CD4-positive, alpha-beta T cell (primary cell): Measurements from ENCODE around the gene NAV2. TPM values are rescaled to one million over a fixed set of nuclear protein-coding genes. Genes with fewer than 3 reads are reported as not detected.

Experiments
- ATAC-seq: fragments of 200-7000 bp; cut with Tn5 transposase; one replicate; pipeline ENCODE4 v1.10.0; 2022; ENCODE audit warnings: mild to moderate bottlenecking; ENCODE audit not compliant: poor library complexity
- CTCF ChIA-PET: fragments of 350-600 bp; sonication (Branson Sonifier 250); formaldehyde crosslinking; loops from one replicate; lab custom pipeline; 2021; ENCODE audit warnings: antibody characterized with exemption, inconsistent platforms; lab: Charles Lee
- POLR2A ChIA-PET: fragments of 350-600 bp; sonication (Branson Sonifier 250); formaldehyde crosslinking; loops from one replicate; lab custom pipeline; 2021; ENCODE audit warnings: antibody characterized with exemption, inconsistent platforms; lab: Charles Lee
- DNase-seq, 14 experiments: peaks; one replicate each; pipeline ENCODE4 v3.0.0-alpha.2; 2013 to 2020; ENCODE audit warnings: mixed read lengths in 2 of 14
- H3K27ac ChIP-seq, 2 donors: one replicate each; pipeline versions ENCODE4 v1.5.1 to v1.7.0; 2013; ENCODE audit warnings: low read length in 2 of 2, low read depth in 1 of 2, mild to moderate bottlenecking in 1 of 2
- H3K27me3 ChIP-seq, 2 experiments: 1 replicate in 1 of 2; 2 replicates in 1 of 2; pipeline versions ENCODE4 v1.6.1 to v1.7.0; 2013; ENCODE audit warnings: low read length in 2 of 2, control low read depth in 1 of 2, mild to moderate bottlenecking in 1 of 2, moderate library complexity in 1 of 2; ENCODE audit not compliant: insufficient read depth in 2 of 2, control insufficient read depth in 1 of 2
- H3K36me3 ChIP-seq: one replicate; pipeline ENCODE4 v1.6.1; 2013; ENCODE audit warnings: low read length, control low read depth; ENCODE audit not compliant: insufficient read depth
- H3K4me1 ChIP-seq: one replicate; pipeline ENCODE4 v1.6.1; 2013; ENCODE audit warnings: low read length, control low read depth; ENCODE audit not compliant: insufficient read depth
- H3K4me3 ChIP-seq: one replicate; pipeline ENCODE4 v1.5.1; 2013; ENCODE audit warnings: mild to moderate bottlenecking, low read length, moderate library complexity
- H3K9me3 ChIP-seq, 2 experiments: 1 replicate in 1 of 2; 2 replicates in 1 of 2; pipeline versions ENCODE4 v1.6.1 to v1.7.0; 2013; ENCODE audit warnings: low read length in 2 of 2, mild to moderate bottlenecking in 2 of 2, control low read depth in 1 of 2, moderate library complexity in 1 of 2; ENCODE audit not compliant: control insufficient read depth in 1 of 2, insufficient read depth in 1 of 2
- H3K27ac Mint-ChIP-seq: one replicate; pipeline ENCODE4 v1.8.0; 2020; ENCODE audit warnings: mixed read lengths
- H3K27me3 Mint-ChIP-seq: one replicate; pipeline ENCODE4 v1.8.0; 2021; ENCODE audit warnings: mixed read lengths
- H3K36me3 Mint-ChIP-seq: one replicate; pipeline ENCODE4 v1.8.0; 2021; ENCODE audit warnings: low read depth, mixed read lengths
- H3K4me1 Mint-ChIP-seq: one replicate; pipeline ENCODE4 v1.8.0; 2021; ENCODE audit warnings: low read depth, mixed read lengths
- H3K4me3 Mint-ChIP-seq: one replicate; pipeline ENCODE4 v1.8.0; 2020; ENCODE audit warnings: mild to moderate bottlenecking, mixed read lengths
- H3K9me3 Mint-ChIP-seq: one replicate; pipeline ENCODE4 v1.8.0; 2020; ENCODE audit warnings: mixed read lengths
- CTCF ChIP-seq: fragments of 200-600 bp; IDR thresholded peaks from one replicate; pipeline ENCODE4 v1.8.0; 2022; ENCODE audit warnings: antibody characterized with exemption, mild to moderate bottlenecking
- intact Hi-C, 2 experiments: fragments of 100-400 bp; cut with DNase I in 1 of 2; cut with micrococcal nuclease in 1 of 2; formaldehyde crosslinking; loops; one replicate each; pipeline versions ENCODE4 v1.15.1 to v1.9.0; 2023 to 2025; cut with DNase I, micrococcal nuclease
- total RNA-seq, 174 experiments: library from RNA in 2 of 174; stranded (reverse) in 2 of 174; gene quantifications; one replicate each; pipeline ENCODE4 v1.2.3 and lab custom pipeline; 2021 to 2026

NAV2 gene
- total RNA-seq, 2 experiments from 2014 or later = 0.55 to 0.64 TPM

- H3K27me3 Mint-ChIP-seq = no peaks in the 10 kb centered on the region
- ChIA-PET CTCF (no interaction called here), POLR2A (no interaction called here)
- no peak overlapping the region for H3K27ac Mint-ChIP-seq
- Histone ChIP-seq H3K27me3 (no peaks in the 10 kb centered on the region), H3K4me3 (no peak overlapping the region), H3K4me1 (no peaks in the 10 kb centered on the region), H3K9me3 (no peaks in the 10 kb centered on the region), H3K36me3 (no peaks in the 10 kb centered on the region), H3K27ac (no peak overlapping the region)
- intact Hi-C loops = no loop called here
- no peaks in the 10 kb centered on the region for H3K4me1 Mint-ChIP-seq
- H3K9me3 Mint-ChIP-seq = no peaks in the 10 kb centered on the region
- TF ChIP-seq CTCF = no peak
- H3K4me3 Mint-ChIP-seq = no peak overlapping the region
- no peak for ATAC-seq
- no peak for DNase-seq
- no peaks in the 10 kb centered on the region for H3K36me3 Mint-ChIP-seq
Measured at GRCh38 chr11:19989191-19989590, 276.6 kb downstream of the NAV2 start.

- no peaks in the 10 kb centered on the region for H3K27me3 ChIP-seq
- TF ChIP-seq CTCF = no peak
- H3K27ac ChIP-seq = no peak overlapping the region
- Mint-ChIP-seq H3K9me3 (no peaks in the 10 kb centered on the region), H3K27ac (no peak overlapping the region), H3K4me3 (no peak overlapping the region), H3K27me3 (no peaks in the 10 kb centered on the region), H3K4me1 (no peaks in the 10 kb centered on the region), H3K36me3 (no peaks in the 10 kb centered on the region)
- H3K4me3 ChIP-seq = no peak overlapping the region
- H3K9me3 ChIP-seq = no peaks in the 10 kb centered on the region
- ChIA-PET POLR2A (no interaction called here), CTCF (interaction anchor here (0.6 kb wide), 1 partner anchor 40 kb away, joined by 3 read pairs; no protein-coding TSS in a partner anchor)
- H3K36me3 ChIP-seq = no peaks in the 10 kb centered on the region
- intact Hi-C loops = no loop called here
- DNase-seq = no peak
- H3K4me1 ChIP-seq = no peaks in the 10 kb centered on the region
- ATAC-seq = no peak
Measured at GRCh38 chr11:19992162-19992561, 279.5 kb downstream of the NAV2 start.

GRCh38 chr11:19992998-19993397 lies 280.4 kb downstream of the NAV2 start:
- no peak for TF ChIP-seq CTCF
- Histone ChIP-seq H3K9me3 (no peaks in the 10 kb centered on the region), H3K27me3 (no peaks in the 10 kb centered on the region), H3K4me1 (no peaks in the 10 kb centered on the region), H3K4me3 (no peak overlapping the region), H3K27ac (no peak overlapping the region), H3K36me3 (no peaks in the 10 kb centered on the region)
- ATAC-seq (no peak), DNase-seq (no peak)
- Mint-ChIP-seq H3K27me3 (no peaks in the 10 kb centered on the region), H3K4me1 (no peaks in the 10 kb centered on the region), H3K4me3 (no peak overlapping the region), H3K27ac (no peak overlapping the region), H3K36me3 (no peaks in the 10 kb centered on the region), H3K9me3 (no peaks in the 10 kb centered on the region)
- intact Hi-C loops = no loop called here
- POLR2A ChIA-PET = no interaction called here
- CTCF ChIA-PET = interaction anchor here (0.6 kb wide), 1 partner anchor 41 kb away, joined by 3 read pairs; no protein-coding TSS in a partner anchor
